ENCODE results near the gene ANXA10. TPM values are rescaled to one million over a fixed set of nuclear protein-coding genes. Genes with fewer than 3 reads are reported as not detected.

Gene ANXA10
- total RNA-seq, 4 donors from 2014 or later: not detected

DNA sequence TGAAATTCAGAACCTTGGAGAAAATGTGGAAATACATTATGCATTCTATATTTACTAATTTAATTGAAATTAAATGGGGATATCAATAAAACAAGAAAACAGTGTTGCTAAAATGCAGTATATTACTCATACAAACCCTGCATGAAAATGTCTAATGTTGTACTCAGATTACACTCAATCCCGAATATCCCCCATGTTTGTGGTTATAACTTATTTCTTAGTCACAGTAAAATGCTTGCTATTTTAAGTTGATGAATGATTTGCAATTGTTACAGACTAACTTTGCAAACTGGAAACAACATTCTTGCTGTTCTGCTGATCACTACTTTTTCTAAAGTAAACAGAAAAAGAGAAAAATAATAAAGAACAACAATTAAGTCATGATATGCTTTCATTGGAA, 33.1 kb upstream of the ANXA10 start:
- H3K27ac ChIP-seq: no peak overlapping the region
- H3K9me3 ChIP-seq: no peaks in the 10 kb centered on the region
- no peaks in the 10 kb centered on the region for H3K27me3 ChIP-seq
- ATAC-seq: no peak
- TF ChIP-seq EP300 (IDR thresholded peaks at IDR 0.05) (no peak), POLR2AphosphoS5 (IDR thresholded peaks at IDR 0.05) (no peak)
- WGBS, 2 donors (ENCODE audit: low coverage in 1 of 2): 70 to 94% methylated on average over 1 of the region's 1 CpG
- H3K4me1 ChIP-seq: no peaks in the 10 kb centered on the region
- H3K36me3 ChIP-seq: no peaks in the 10 kb centered on the region
- no peak overlapping the region for H3K4me3 ChIP-seq

GRCh38 chr4:168063031-168063430, 29.3 kb upstream of the ANXA10 start:
- 81 to 92% methylated on average over 4 of the region's 4 CpGs for WGBS, 2 donors (ENCODE audit: low coverage in 1 of 2)
- Histone ChIP-seq H3K4me3 (no peak overlapping the region), H3K36me3 (no peaks in the 10 kb centered on the region), H3K9me3 (no peaks in the 10 kb centered on the region), H3K27ac (no peak overlapping the region), H3K4me1 (no peaks in the 10 kb centered on the region), H3K27me3 (no peaks in the 10 kb centered on the region)
- TF ChIP-seq POLR2AphosphoS5 (IDR thresholded peaks at IDR 0.05) (no peak), POLR2A (IDR thresholded peaks at IDR 0.05) (no peak), EP300 (IDR thresholded peaks at IDR 0.05) (no peak), CTCF (IDR thresholded peaks at IDR 0.05) (no peak)
- no peak for ATAC-seq

GRCh38 chr4:168070903-168071302, 21.4 kb upstream of the ANXA10 start:
- H3K4me1 ChIP-seq: no peaks in the 10 kb centered on the region
- TF ChIP-seq POLR2AphosphoS5 (IDR thresholded peaks at IDR 0.05) (no peak), CTCF (IDR thresholded peaks at IDR 0.05) (no peak), EP300 (IDR thresholded peaks at IDR 0.05) (no peak), POLR2A (IDR thresholded peaks at IDR 0.05) (no peak)
- no peak for ATAC-seq

GRCh38 chr4:168071304-168071703, 21.0 kb upstream of the ANXA10 start:
- H3K27me3 ChIP-seq: no peaks in the 10 kb centered on the region
- peaks cover 0 to 6% (median 0%) of the 10 kb centered on the region in 3 donors for H3K9me3 ChIP-seq
- H3K4me3 ChIP-seq: no peak overlapping the region
- no peak overlapping the region for H3K27ac ChIP-seq
- no peak for TF ChIP-seq POLR2A (IDR thresholded peaks at IDR 0.05)
- no peak for TF ChIP-seq EP300 (IDR thresholded peaks at IDR 0.05)
- no peak for TF ChIP-seq CTCF (IDR thresholded peaks at IDR 0.05)
- no peak for TF ChIP-seq POLR2AphosphoS5 (IDR thresholded peaks at IDR 0.05)
- no peak for ATAC-seq
- no peaks in the 10 kb centered on the region for H3K36me3 ChIP-seq
- 77 to 79% methylated on average over 2 of the region's 2 CpGs for WGBS, 2 donors (ENCODE audit: low coverage in 1 of 2)
- no peaks in the 10 kb centered on the region for H3K4me1 ChIP-seq

More at GRCh38 chr4:168070903-168071302, 21.4 kb upstream of the ANXA10 start:
- Histone ChIP-seq H3K36me3 (no peaks in the 10 kb centered on the region), H3K27me3 (no peaks in the 10 kb centered on the region), H3K4me3 (no peak overlapping the region), H3K9me3 (peaks cover 0 to 6% (median 0%) of the 10 kb centered on the region in 3 donors), H3K27ac (no peak overlapping the region)
- WGBS, 2 donors (ENCODE audit: low coverage in 1 of 2): 93 to 100% methylated on average over 1 of the region's 1 CpG

DNA sequence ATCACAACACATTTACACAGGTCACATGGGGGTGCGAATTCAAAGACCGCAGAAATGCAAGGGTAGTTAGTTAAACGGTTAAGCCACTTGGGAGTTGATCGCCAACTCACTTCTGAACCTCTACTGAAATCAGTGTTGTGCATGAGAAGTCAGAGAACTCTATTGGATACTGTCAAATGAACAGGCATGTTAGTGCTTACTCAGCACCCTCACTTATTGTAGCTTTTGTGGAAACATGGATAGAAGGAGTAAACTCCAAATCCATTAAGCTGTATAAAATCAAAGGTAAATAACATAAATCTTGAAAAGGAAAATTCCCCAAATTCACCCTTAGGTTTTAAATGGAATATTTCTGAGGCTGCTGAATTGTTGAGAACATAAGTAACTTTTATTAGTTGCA, 17.5 kb upstream of the ANXA10 start:
- Histone ChIP-seq H3K4me3 (no peak overlapping the region), H3K9me3 (no peaks in the 10 kb centered on the region), H3K27me3 (no peaks in the 10 kb centered on the region), H3K4me1 (no peaks in the 10 kb centered on the region), H3K36me3 (no peaks in the 10 kb centered on the region), H3K27ac (no peak overlapping the region)
- ATAC-seq: no peak
- TF ChIP-seq POLR2AphosphoS5 (IDR thresholded peaks at IDR 0.05) (no peak), EP300 (IDR thresholded peaks at IDR 0.05) (no peak), POLR2A (IDR thresholded peaks at IDR 0.05) (no peak)
- WGBS, 2 donors (ENCODE audit: low coverage in 1 of 2): 90 to 96% methylated on average over 2 to 4 of the region's 4 CpGs

DNA sequence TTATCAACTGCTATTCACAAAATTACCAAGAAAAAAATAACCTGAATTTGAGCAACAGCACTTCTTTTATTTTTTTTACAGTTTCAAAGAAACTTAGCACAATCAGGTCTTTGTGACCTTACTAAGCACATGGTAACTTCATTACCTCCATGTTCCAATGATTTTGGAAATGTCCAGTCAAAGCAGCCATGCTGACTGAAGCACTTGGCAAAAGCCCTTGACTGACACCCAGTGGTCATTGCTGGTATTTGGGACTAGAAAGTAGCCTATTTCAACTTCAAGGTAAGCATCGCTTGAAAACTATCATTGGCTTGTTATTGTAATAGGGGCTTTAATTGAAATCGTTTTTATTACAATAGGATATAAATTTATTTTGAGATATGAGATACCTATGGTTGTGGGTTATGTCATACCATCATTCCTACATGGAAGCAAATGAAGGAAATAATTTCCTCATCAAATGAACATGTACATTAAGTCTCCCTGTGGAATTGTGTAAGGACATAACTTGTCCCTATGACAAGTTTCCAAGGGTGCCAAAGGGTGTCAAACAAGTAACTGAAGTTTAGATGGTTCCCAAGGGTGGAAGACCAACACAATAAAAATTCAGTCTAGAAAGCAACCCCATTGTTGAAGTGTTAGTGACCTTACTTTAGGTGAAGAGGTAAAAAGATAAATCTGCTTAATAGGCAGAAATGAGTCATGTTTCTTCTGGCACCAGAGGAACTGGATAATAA, 15.2 kb upstream of the ANXA10 start:
- WGBS, 2 donors (ENCODE audit: low coverage in 1 of 2): 0 to 17% methylated on average over 1 to 2 of the region's 2 CpGs
- H3K4me1 ChIP-seq: no peaks in the 10 kb centered on the region
- no peak for ATAC-seq

More for the DNA sequence above, 15.2 kb upstream of the ANXA10 start:
- no peaks in the 10 kb centered on the region for H3K9me3 ChIP-seq
- no peak overlapping the region for H3K4me3 ChIP-seq
- H3K27ac ChIP-seq: no peak overlapping the region
- TF ChIP-seq CTCF (IDR thresholded peaks at IDR 0.05) (peak; percentile 45 to 76 (median 60)), EP300 (IDR thresholded peaks at IDR 0.05) (no peak)
- no peaks in the 10 kb centered on the region for H3K36me3 ChIP-seq
- H3K27me3 ChIP-seq: no peaks in the 10 kb centered on the region
